SW480 (cell line): ENCODE results near the gene C1QTNF1.

Source experiments
- DNase-seq: peaks from one replicate; pipeline ENCODE4 v3.0.0-alpha.2; 2016; ENCODE audit warnings: low spot score

Gene C1QTNF1

GRCh38 chr17:79039886-79040285, 15.9 kb downstream of the C1QTNF1 start:
- DNase-seq, result no peak

DNA sequence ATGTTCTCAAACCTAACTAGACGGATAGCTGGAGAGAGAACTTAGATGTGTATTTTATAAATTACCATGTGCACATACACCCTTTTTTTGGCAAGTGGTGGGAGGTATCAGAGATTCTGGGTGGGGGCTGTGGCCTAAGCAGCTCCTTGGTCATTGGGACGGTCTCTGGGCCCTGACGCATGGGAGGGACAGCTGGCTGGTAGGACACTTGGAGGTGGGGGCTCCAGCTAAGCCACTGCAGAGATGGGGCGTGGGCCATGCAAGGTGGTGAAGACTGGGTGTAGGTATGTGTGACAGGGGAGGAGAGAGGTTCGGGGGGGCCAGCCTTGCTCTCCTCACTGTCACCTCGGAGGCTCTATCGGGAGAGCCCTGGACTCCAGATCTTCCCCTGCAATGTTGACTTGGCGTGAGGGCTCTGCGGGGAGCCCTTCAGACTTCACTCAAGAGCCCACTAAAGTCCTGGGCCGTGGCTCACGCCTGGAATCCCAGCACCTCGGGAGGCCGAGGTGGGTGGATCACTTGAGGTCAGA, 17.1 kb downstream of the C1QTNF1 start:
- DNase-seq, result no peak

- no peak for DNase-seq
Observed at GRCh38 chr17:79041723-79042420, 17.9 kb downstream of the C1QTNF1 start.

DNA sequence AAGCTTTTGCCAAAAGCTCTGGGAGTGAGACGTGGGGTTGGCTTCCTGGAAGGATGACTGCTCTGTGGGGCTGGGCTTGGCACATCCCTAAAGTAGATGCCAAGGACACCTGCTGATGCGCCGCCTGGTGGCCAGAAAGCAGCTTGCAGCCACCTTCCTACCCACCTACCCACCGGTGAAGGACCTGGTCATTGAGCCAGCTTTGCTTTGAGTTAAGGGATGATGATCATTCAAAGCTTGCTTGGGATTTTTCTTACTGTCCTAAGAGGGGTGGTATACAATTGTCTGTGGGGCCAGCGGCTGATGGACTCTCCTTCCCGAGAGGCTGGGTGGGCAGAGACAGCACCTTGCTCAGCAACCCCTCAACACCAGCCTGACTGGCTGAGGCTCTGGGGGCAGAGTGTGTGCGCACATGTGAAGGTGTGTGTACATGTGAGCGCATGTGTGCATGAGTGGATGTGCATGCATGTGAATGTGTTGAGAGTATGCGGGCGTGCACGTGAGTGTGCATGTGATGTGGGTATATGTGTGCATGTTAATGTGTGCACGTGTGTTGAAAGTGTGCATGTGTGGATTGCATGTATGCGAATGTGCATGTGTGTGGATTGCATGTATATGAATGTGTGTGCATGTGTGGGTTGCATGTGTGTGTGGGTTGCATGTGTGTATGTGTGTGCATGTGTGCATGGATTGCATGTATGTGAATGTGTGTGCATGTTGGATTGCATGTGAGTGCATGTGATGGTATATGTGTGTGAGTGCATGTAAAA, 18.6 kb downstream of the C1QTNF1 start:
- DNase-seq, result peak; percentile 60

GRCh38 chr17:79043191-79043930, 19.4 kb downstream of the C1QTNF1 start:
- no peak for DNase-seq

DNA sequence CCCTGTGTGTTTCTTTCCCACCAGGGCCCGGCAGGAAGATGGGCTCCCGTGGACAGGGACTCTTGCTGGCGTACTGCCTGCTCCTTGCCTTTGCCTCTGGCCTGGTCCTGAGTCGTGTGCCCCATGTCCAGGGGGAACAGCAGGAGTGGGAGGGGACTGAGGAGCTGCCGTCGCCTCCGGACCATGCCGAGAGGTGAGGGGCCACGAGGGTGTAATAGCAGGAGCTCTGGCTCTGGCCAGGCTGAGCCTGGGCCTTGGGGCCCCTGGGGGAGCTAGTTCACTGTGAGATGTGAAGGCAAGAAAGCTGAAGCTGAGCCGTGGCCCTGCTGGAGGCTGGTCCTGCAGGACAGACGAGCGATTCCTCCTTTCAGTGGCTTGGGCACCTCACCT, 20.0 kb downstream of the C1QTNF1 start:
- DNase-seq, result no peak

GRCh38 chr17:79044462-79044861, 20.5 kb downstream of the C1QTNF1 start:
- DNase-seq, result no peak

DNA sequence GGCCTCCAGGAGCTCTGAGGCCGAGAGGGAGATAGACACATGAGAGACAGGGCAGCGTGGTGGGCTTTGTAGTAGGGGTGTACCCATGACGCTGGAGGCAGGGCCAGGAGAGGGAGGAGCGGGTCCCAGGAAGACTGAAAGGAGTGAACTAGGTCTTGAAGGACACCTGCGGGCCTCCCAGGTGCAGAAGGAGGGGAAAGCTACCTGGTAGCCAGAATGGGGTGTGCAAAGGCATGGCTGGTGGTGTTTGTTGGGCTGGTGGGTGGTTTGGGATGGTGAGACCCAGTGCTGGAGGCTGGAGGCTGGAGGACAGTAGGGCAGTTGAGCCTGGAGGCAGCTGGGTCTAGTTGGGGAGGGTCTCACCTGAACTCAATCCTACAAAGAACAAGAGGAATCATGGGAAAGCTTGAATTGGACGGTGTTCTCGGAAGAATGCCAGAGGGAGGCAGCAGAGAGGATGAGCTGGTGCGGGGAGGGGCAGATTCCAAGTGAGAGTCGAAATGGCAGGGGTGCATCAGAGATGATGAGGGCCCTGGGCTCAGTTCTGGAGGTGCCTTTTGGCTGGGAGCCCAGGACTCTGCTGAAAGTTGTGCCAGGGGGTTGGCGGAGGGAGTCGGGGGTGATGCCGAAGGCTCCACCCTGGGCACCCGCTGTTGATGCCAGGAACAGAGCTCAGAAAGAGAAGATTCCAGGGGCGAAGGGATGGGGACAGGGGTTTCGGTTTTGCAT, 21.2 kb downstream of the C1QTNF1 start:
- DNase-seq, result no peak

- DNase-seq, result peak; percentile 60
Observed at GRCh38 chr17:79045842-79046196, 21.9 kb downstream of the C1QTNF1 start.

DNA sequence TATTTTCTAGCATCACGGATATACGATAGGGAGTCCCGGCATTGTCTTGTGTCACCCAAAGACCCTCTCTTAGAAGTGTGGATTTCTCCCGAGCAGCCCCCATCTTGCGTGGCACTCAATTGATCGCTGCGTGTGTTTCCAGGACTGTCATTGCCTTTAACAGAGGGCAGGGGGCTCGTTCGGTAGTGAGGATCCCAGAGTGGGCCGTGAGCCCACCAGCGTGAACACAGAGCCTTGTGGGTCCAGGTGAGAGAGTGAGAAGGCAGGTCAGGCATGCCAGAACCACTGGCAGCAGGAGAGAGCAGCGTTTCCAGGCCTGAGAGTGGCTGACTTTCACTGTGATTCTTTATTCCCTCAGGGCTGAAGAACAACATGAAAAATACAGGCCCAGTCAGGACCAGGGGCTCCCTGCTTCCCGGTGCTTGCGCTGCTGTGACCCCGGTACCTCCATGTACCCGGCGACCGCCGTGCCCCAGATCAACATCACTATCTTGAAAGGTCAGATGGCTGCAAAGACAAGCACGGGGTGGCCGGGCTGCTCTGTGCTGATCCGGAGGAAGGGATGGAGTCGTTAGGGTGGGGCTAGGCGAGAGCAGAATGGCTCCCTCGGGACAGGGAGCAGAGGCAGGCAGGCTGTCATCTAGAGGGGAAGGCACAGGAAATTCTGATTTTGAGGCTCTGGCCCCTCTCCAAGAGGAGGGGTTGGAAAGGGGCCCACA, 22.4 kb downstream of the C1QTNF1 start:
- DNase-seq, result no peak

- no peak for DNase-seq
Observed at GRCh38 chr17:79046916-79047280, 22.9 kb downstream of the C1QTNF1 start.

GRCh38 chr17:79047291-79047920, 23.4 kb downstream of the C1QTNF1 start:
- DNase-seq, result no peak

- DNase-seq, result no peak
Observed at GRCh38 chr17:79047923-79048825, 24.2 kb downstream of the C1QTNF1 start.

- no peak for DNase-seq
Observed at GRCh38 chr17:79048826-79049755, 25.1 kb downstream of the C1QTNF1 start.

DNA sequence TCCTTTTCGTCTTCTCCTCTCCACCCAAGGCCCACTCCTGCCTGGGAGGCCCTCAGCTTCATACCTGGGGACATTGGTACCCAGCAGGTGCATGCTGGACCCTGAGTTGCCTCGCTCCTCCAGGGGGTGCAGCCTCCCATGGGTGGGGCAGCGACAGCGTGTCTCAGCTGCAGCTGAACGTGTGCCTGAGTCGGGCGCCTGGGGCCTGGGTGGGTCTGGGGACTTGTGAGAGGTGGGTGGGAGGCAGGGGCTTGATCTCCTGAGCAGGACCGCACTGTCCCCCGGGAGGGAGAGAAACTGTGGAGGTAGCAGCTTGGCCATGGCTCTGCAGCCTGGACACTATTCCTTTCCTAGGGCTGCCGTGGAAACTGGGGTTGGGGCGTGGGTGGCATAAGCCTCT, 25.9 kb downstream of the C1QTNF1 start:
- DNase-seq, result no peak

DNA sequence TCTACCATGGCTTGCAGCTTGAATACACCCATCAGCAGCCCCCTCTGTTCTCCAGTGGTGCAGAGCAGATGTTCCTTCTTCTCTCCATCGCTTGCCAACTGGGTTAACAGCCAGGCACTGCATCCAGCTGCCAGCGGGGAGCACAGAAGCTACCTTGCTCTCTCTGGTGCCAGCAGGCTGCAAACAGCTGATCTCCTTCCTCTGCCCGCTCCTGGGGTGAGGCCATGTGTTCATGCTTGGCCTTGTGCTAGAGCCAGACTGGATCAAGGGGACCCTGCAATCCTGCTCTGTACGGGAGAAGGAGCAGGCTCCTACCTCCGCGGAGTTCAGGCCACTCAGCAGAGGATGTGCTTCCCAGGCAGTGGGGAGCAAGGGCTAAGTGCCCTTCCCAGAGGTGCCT, 26.6 kb downstream of the C1QTNF1 start:
- DNase-seq, result no peak

DNA sequence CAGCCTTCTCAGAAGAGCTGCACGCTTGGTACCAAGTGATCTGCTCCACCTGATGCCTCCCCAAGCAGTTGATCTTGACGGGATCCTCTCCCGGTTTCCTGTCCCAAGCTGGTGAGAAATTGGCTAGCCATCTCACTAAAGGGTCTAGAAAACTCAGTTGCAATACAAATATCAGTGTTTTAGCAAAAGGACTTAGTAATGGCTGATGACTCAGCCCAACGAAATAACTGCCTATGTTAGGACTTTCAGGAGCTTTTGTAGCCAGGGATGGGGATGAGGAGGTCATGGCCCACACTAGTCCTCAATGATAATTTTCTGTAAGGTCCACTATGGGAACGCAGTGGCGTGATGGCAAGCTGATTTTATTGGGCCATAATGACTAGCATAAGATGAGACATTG, 27.3 kb downstream of the C1QTNF1 start:
- DNase-seq, result no peak

- no peak for DNase-seq
Observed at GRCh38 chr17:79052131-79052530, 28.2 kb downstream of the C1QTNF1 start.
